ENCODE measurements around the gene FGFR1OP2. TPM values are rescaled to one million over a fixed set of nuclear protein-coding genes. Genes with fewer than 3 reads are reported as not detected.
"Not testable (repeated sequence)": the region's sequence is repeated elsewhere in the genome, so short reads cannot be mapped to it uniquely, and the experiment has no call there.

FGFR1OP2 gene
- total RNA-seq, 1 donor from 2014 or later, result 81.9 TPM

- DNase-seq (ENCODE audit: low spot score) (no peak), ATAC-seq (no peak)
- intact Hi-C loops (cut with DNase I), result no loop called here
These were observed 1.7 kb downstream of the FGFR1OP2 start for GRCh38 chr12:26939953-26940352.

DNA sequence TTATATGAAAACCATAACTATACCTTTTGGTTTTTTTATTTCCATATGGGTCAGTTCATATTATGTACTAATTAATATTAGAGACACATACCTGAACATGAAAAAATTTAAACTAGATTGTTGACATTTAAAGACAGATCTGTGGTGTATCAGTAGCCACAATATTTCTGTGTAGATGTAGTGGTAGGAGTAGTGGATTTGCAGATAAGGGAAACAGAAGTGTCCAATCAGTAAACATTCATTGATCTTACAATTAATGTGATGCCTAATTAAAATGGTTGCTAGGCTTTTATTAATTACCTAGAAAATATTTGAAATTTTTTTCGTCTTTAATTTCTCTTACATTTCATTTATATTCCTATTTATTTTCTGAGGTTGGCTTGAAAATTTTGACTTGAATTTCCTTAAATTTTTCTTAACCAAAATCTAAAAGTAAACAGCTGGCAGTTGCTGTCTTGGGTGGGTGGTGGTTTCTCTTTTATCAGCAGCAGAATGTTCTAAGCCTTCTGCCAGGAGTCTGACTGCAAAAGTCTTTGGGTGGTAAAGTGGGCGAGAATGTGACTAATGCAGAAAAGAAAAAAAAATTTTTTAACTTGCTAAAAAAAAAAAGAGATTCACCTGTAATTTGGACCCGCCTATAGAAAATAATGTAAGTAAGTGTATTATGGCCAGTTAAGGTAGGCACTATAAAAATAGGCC is 2.4 kb downstream of the FGFR1OP2 start:
- ATAC-seq, result no peak
- DNase-seq (ENCODE audit: low spot score), result no peak
- intact Hi-C loops (cut with DNase I), result no loop called here

- intact Hi-C loops (cut with DNase I), result no loop called here
- ATAC-seq (no peak), DNase-seq (ENCODE audit: low spot score) (no peak)
These were observed 2.9 kb downstream of the FGFR1OP2 start for GRCh38 chr12:26941215-26941594.

- ATAC-seq (no peak), DNase-seq (ENCODE audit: low spot score) (no peak)
- intact Hi-C loops (cut with DNase I), result no loop called here
These were observed 10.0 kb downstream of the FGFR1OP2 start for GRCh38 chr12:26948309-26948708.

GRCh38 chr12:26953447-26953846 is 15.2 kb downstream of the FGFR1OP2 start:
- DNase-seq (ENCODE audit: low spot score) (no peak), ATAC-seq (peak; percentile 62)
- intact Hi-C loops (cut with DNase I), result no loop called here

DNA sequence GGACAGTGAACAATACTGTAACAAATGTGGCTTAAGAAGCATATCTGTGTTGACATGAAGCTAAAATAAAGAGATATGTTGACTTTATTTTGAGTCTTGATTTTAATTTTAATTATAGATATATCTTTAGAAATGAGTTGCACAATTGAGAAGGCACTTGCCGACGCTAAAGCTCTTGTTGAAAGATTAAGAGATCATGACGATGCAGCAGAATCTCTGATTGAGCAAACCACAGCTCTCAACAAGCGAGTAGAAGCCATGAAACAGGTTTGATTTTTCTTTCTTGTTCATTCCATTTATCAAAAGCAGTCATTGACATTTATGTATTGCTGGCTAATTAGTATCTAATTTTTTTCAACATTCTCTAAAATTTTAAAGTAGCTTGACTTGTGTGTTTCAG is 15.8 kb downstream of the FGFR1OP2 start:
- intact Hi-C loops (cut with DNase I), result no loop called here
- DNase-seq (ENCODE audit: low spot score), result no peak
- ATAC-seq, result no peak

DNA sequence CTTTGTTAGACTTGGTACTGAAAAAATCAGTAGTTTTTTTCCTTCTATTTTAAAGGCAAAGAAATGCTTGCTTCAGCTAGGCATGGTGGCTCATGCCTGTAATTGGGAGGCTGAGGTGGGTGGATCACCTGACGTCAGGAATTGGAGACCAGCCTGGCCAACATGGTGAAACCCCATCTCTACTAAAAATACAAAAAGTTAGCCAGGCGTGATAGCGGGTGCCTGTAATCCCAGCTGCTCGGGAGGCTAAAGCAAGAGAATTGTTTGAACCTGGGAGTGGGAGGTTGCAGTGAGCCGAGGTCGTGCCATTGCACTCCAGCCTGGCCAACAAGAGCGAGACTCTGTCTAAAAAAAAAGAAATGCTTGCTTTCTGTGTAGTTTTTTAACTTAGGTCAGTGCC is 23.1 kb downstream of the FGFR1OP2 start:
- DNase-seq (ENCODE audit: low spot score); ATAC-seq; intact Hi-C loops (cut with DNase I): not testable (repeated sequence)

- DNase-seq (ENCODE audit: low spot score) (no peak), ATAC-seq (no peak)
- intact Hi-C loops (cut with DNase I), result no loop called here
These were observed 23.5 kb downstream of the FGFR1OP2 start for GRCh38 chr12:26961803-26962202.

DNA sequence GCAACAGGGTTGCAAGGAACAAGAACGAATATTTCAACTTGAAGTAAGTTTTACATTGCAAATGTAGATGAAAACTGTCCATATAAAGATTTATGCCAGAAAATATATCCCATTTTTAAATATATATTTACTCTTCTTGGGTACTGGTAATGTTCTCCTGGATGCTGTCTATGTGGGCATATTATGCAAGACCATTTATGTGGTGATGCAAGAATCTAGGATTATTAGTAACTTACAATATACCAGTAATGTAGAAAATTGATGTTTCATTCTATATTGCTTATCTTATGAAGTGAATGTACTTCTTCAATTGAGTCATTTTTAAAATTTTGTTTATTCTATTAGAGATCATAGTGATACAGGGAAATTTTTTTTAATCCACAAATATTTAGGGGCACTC is 25.1 kb downstream of the FGFR1OP2 start:
- DNase-seq (ENCODE audit: low spot score), result no peak
- ATAC-seq, result no peak
- intact Hi-C loops (cut with DNase I), result no loop called here

- no peak for DNase-seq (ENCODE audit: low spot score)
- intact Hi-C loops (cut with DNase I), result no loop called here
- no peak for ATAC-seq
These were observed 28.6 kb downstream of the FGFR1OP2 start for GRCh38 chr12:26966842-26967241.

DNA sequence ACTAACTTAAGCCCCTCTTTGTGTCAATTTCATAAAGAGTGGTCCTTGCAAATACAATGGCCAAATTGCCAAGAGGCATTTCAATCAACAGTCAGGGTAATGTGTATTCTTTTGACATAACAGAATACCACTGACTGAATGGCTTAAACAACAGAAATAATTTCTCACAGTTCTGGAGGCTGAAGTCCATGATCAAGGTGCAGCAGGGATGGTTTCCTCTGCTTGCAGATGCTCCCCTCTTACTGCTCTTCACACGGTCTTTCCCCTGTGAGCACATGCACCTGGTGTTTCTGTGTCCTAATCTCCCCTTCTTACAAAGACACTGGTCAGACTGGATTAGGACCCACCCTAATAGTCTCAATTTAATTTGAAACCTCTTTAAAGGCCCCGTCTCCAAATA is 31.9 kb downstream of the FGFR1OP2 start:
- intact Hi-C loops (cut with DNase I), result no loop called here
- DNase-seq (ENCODE audit: low spot score) (no peak), ATAC-seq (no peak)

GRCh38 chr12:26971963-26972362 is 33.7 kb downstream of the FGFR1OP2 start:
- intact Hi-C loops (cut with DNase I), result no loop called here
- DNase-seq (ENCODE audit: low spot score) (no peak), ATAC-seq (no peak)

GRCh38 chr12:26976687-26977086 is 38.4 kb downstream of the FGFR1OP2 start:
- ATAC-seq, result peak; percentile 49

GRCh38 chr12:26978801-26979200 is 40.5 kb downstream of the FGFR1OP2 start:
- intact Hi-C loops (cut with DNase I), result no loop called here
- no peak for DNase-seq (ENCODE audit: low spot score)
- ATAC-seq, result no peak

More at GRCh38 chr12:26976687-26977086, 38.4 kb downstream of the FGFR1OP2 start:
- DNase-seq (ENCODE audit: low spot score), result no peak
- intact Hi-C loops (cut with DNase I), result no loop called here

DNA sequence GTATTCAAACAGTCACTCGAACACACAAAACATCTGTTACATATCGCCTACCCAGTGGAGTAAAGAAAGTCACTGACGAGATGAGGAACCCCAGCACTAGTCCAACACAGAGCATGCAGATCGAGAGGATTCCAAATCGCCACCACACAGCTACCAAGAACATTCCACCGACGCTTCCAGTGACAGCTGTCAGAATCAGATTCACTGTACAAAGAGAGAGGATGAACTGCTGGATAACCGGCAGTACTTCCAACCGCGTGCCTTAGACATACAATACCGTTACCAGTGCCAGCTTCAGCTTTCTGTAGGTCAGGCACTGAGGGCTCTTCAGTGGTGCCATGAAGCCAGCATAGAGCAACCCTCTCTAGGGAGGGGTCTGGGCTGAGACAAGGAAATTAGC is 41.5 kb downstream of the FGFR1OP2 start:
- ATAC-seq (no peak), DNase-seq (ENCODE audit: low spot score) (no peak)
- intact Hi-C loops (cut with DNase I), result no loop called here

DNA sequence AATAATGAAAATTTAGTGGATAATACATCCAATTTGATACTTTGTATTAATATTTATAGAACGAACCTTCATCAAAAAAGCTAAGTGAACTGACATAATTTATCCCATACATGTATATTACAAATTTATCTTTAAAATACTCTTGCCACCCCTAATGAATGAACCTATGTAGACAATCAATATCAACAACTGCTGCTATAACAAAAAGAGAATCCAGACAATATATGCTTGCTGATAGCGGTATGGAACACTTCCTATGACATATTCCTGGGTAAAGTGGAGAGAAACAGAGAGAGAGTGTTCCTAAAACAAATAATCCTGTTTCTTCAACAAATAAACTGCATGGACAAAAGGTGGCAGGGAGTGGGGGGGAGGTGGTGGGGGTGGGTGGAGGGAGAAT is 44.6 kb downstream of the FGFR1OP2 start:
- intact Hi-C loops (cut with DNase I), result no loop called here
- ATAC-seq, result no peak
- no peak for DNase-seq (ENCODE audit: low spot score)

DNA sequence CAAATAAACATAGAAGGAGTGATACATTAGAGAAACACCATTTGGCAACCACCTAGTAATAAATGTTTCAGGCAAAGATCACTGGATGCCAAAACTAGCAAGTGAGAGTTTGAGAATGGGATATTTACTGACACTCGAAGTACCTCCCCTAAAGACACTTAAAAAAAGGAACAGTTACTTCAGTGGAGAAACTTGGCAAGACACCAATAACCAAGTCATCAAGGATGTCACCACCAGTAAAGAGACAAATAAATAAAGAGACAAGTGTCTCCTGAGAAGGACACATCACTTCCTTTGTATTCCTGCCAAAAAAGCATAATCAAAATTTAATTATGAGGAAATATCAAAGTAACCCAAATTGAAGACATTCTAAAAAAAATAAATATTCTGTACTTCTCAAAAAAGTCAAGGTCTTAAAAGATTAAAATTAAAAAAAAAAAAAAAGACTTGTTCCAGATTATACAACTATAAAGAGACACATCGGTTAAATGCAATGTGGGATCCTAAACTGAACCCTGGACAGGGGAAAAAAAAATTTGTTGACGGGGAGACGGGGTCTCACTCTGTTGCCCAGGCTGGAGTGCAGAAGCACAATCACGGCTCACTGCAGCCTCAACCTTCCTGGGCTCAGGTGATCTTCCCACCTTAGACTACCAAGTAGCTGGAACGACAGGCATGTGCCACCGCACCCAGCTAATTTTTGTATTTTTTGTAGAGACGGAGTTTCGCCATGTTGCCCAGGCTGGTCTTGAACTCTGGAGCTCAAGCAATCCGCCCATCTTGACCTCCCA is 49.6 kb downstream of the FGFR1OP2 start:
- no peak for DNase-seq (ENCODE audit: low spot score)
- intact Hi-C loops (cut with DNase I), result no loop called here
- peak; percentile 75 for ATAC-seq

GRCh38 chr12:26988703-26989102 is 50.4 kb downstream of the FGFR1OP2 start:
- DNase-seq (ENCODE audit: low spot score) (no peak), ATAC-seq (no peak)
- intact Hi-C loops (cut with DNase I), result no loop called here

- ATAC-seq, result no peak
These were observed 51.6 kb downstream of the FGFR1OP2 start for GRCh38 chr12:26989873-26990272.

GRCh38 chr12:26991826-26992225 is 53.6 kb downstream of the FGFR1OP2 start:
- ATAC-seq, result no peak
- intact Hi-C loops (cut with DNase I), result no loop called here
- no peak for DNase-seq (ENCODE audit: low spot score)

More at GRCh38 chr12:26989873-26990272, 51.6 kb downstream of the FGFR1OP2 start:
- DNase-seq (ENCODE audit: low spot score), result no peak
- intact Hi-C loops (cut with DNase I), result no loop called here

DNA sequence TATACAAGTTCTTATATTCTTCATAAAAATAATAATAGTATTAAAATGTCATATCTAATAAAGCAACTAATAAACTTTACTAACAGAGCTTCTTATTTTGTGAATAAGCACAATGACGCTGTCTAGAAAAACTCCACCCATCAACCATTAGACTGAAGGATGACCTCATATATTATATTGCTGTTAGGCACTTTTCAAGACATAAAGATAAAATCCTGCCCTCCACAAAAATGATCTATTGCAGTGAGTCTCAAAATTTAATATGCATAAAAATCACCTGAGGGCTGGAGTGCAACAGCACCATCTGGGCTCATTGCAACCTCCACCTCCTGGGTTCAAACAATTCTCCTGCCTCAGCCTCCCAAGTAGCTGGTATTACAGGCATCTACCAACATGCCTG is 55.8 kb downstream of the FGFR1OP2 start:
- intact Hi-C loops (cut with DNase I), result no loop called here
- DNase-seq (ENCODE audit: low spot score), result no peak
- ATAC-seq, result no peak

All from sciatic nerve (tissue), 2 donors.